NCI-H2171 treated with DMSO at 0.1 percent for 48 hours (cell line): Measurements from ENCODE around the gene ITPRIPL2.

Source experiments
- DNase-seq: peaks from one replicate; lab custom pipeline; 2025; lab: John Stamatoyannopoulos, UW

Gene ITPRIPL2

GRCh38 chr16:19119564-19119963, 5.8 kb downstream of the ITPRIPL2 start:
- no peak for DNase-seq

- DNase-seq = no peak
Measured at GRCh38 chr16:19123535-19124178, 9.9 kb downstream of the ITPRIPL2 start.

DNA sequence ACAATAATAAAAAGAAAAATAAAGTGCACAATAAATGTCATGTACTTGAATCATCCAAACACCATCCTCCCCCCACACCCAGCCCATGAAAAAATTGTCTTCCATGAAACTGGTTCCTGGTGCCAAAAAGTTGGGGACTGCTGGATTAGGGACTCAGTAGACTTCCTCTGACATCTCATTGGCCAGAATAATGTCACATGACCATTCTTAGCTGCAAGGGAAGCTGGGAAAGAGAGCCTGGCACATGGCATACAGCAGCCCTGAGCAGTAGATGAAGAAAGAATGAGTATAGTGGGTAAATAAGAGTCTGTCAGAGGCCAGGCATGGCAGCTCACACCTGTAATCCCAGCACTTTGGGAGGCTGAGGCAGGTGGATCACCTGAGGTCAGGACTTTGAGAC, 12.5 kb downstream of the ITPRIPL2 start:
- DNase-seq = no peak

GRCh38 chr16:19127205-19127604, 13.4 kb downstream of the ITPRIPL2 start:
- DNase-seq = no peak

GRCh38 chr16:19127674-19128131, 13.9 kb downstream of the ITPRIPL2 start:
- DNase-seq = no peak

- no peak for DNase-seq
Measured at GRCh38 chr16:19128454-19129200, 14.9 kb downstream of the ITPRIPL2 start.

DNA sequence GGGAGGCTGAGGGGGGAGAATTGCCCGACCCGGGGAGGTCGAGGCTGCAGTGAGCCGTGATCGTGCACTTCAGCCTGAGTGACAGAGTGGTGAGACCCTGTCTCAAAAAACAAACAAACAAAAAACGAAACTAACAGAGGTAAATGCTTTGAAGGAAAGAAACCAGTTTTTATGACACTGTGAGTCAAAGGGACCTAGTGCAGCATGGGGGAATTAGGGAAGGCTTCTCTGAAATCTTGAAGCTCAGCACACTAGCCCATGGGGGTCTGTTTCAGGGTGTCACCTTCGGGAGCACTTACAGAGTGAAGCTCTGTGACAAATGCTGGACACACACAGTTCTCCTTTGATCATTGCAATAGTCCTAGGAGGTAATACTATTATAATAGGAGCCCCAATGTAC, 16.6 kb downstream of the ITPRIPL2 start:
- DNase-seq = no peak

DNA sequence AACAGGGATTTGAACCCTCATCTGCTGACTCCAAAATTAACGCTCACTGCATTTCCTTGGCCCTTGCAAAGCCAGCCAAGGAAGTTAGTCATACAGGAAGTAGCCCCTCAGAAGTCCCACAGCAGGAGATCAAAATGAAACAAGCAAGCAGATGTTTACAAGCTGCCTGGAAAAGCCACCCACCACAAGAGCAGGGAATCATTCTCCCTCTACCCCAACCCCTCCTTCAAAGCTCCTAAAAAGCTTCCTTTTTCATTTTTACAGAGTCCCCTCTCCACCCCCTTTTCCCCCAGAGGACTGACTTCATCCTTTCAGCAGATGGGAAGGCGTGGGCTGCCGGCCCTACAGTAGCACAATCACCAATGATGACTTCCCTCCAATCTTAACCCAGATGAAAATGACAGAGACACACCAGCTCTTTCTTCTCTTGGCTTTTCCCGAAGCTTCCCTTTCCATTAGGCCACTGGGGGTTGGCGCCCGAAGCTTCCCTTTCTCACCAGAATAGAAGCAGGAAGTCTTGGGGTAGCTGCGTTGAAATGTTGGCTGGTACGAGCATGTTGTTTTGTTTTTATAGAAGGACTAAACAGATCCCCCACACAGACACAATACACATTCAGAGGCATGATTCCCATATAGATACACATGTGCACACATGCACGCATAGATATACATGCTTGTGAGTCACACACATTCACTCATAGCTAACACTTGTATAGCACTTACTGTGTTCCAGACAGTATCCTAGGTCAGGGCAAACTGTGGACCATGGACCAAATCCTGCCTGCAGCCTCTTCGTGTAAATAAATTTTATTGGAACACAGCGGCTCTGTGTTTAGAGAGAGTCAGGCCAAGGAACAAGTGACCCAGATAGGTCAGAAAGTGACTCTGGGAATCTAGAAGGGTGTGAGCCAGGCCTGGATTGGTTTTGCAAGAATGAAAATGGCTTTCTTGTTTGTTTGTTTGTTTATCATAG, 17.4 kb downstream of the ITPRIPL2 start:
- peak; percentile 50 for DNase-seq

GRCh38 chr16:19131825-19132218, 18.1 kb downstream of the ITPRIPL2 start:
- no peak for DNase-seq

GRCh38 chr16:19132255-19132654, 18.5 kb downstream of the ITPRIPL2 start:
- DNase-seq = no peak

- no peak for DNase-seq
Measured at GRCh38 chr16:19132898-19133297, 19.1 kb downstream of the ITPRIPL2 start.

GRCh38 chr16:19133600-19133999, 19.8 kb downstream of the ITPRIPL2 start:
- no peak for DNase-seq

DNA sequence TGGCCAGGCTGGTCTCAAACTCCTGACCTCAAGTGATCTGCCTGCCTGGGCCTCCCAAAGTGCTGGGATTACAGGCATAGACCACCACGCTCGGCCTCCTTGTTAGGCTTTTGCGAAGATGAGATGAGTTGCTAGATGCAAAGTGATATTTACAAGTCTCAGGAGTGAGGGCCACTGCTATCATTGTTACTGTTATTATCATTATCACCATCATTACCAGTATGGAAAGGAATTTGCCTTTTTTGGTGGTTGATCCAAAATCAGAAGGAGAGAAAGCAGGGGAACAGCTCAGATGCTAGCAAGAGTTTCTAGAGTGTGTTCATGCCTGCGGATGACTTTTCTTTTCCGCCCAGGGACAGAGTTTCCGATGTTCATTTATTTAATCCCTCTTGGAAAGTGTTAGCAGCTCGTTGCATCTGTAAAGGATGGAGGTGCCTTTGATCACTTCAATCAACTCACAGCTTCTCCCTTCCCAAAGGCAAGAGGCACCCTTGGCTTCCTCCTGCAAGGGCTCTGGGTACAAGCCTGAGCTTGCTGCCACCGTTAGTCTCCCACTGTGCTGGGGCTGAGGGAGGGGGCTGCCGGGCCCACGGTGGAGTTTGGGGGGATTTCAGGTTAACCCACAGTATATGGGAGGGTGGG, 21.6 kb downstream of the ITPRIPL2 start:
- DNase-seq = no peak

DNA sequence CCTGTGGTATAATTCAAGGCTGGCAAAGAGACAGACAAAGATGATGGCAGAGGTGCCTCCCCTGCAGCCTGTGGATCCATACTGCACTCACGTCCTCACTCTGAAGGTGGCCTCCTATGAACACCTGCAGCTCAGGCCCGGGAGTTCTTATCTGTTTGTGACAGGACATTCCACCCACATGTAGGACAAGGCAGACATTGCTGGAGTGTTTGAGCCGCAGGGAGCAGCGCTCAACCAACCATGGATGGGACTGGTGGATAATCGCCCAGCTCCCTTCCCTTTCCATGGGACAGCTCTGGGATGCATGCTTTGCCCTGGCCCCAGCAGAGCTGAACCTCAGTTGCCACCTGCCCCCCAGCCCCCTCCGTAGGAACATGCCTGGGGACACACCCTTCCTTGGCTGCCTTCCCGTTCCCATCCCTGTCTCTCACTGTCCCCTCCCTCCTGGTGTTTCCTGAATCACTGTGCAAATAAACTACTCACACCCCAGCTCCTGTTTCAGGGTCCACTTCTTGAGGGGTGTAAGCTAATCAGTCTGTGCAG, 22.2 kb downstream of the ITPRIPL2 start:
- DNase-seq = peak; percentile 18

DNA sequence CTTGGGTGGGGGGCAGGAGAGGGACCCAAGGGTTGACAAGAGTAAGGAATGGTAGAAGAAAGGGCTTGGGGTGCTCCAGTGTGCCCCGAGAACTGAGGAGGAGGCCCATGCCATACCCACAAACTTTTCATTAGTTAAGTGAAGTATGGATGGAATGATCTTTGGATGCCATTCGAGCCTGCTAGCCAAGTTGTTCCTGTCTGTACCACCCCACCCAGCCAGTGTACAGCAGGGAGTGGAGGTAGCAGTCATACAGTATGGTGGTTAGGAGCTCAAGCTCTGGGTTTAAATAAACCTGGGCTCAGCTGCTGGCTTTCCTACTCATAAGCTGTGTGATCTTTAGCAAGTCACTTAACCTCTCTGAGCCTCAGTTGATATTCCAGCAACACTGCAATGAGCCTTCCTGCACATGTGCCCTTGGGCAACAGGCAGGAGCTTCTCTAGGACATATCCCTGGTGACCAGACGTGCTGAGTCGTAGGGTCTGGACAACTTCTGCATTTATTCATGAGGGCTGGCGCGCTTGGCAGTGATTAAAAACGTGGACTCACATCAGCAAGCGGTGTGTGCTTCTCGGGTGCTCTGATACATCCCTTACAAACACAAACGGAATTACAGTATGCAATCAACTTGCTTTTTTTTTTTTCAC, 22.9 kb downstream of the ITPRIPL2 start:
- no peak for DNase-seq

DNA sequence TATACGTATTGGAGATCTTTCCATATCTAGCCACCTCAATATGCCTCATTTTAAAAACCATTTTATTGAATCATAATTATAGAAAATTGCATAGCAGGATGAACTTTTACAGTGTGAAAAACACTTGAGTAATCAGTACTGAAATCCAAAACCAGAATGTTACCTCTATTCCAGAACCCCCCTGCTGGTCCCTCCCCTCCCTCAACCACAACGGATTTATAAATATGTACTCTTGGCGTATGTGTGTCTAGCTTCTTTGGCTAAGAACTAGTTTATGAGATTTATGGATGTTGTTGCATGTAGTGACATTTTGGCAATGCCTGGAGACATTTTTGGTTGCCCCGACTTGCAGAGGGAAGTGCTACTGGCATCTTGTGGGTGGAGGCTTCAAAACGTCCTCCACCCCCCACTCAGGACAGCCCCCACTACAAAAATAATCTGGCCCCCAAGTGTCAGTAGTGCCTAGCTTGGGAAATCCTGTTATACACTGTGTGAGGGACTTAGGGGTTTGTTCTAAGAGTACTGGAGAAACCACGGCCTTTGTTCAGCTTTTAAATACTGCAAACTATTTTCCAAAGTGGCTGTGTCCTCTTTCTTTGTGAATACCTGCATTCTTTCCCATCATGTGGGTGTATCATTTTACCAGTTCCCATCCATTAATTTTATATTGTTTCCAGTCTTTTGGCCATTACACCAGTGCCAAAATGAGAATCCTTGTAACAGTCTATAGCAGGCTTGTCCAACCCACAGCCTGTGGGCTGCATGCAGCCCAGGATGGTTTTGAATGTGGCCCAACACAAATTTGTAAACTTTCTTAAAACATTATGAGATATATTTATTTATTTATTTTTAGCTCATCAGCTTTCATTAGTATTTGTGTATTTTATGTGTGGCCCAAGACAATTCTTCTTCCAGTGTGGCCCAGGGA, 23.7 kb downstream of the ITPRIPL2 start:
- DNase-seq = no peak

DNA sequence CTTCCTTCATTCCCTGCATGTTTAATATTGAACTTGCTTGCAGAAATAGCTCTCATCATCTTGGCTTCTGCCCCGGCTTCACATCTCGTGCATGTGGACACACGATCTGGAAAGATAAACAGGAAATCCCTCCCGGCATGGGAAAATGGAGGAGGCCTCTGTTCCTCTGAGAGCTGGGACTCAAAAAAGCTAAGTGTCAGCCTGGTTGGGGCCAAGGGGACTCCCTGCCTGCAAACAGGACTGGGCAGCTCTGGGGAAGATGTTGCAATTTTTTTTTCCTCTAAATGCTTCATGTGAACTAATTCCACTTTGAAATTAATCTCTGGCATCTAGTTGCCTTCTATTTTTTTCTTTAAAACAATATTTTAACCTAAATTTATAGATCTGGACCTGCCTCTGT, 24.8 kb downstream of the ITPRIPL2 start:
- DNase-seq = peak; percentile 55

DNA sequence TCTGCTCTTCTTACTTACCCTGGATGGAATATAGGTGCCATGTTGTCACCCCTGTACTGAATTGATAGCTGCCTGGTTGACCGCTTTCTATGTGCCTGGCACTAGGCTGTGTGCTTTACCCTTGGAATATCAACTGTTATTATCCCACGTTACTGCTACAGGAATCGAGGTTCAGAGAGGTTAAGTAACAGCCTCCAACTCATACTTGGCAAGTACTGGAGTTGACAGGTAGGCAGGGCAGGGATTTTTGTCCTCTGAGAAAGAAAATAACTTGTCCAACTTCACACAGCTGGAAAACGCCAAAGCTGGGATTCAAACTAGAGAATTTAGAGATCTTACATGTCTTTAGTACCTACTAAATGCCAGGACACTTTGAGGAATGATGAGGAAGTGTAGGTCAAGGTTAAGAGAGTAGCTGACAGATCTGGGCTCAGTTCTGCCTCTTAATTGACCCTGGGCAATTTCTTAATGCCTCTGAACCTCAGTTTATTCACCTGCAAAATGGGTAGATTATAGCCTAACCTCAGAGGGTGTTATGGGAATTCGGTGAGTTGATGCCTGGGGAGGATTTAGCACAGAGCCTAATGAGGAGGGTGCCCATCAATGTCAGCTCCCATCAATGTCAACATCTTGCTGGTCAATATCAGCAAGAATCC, 25.8 kb downstream of the ITPRIPL2 start:
- no peak for DNase-seq

DNA sequence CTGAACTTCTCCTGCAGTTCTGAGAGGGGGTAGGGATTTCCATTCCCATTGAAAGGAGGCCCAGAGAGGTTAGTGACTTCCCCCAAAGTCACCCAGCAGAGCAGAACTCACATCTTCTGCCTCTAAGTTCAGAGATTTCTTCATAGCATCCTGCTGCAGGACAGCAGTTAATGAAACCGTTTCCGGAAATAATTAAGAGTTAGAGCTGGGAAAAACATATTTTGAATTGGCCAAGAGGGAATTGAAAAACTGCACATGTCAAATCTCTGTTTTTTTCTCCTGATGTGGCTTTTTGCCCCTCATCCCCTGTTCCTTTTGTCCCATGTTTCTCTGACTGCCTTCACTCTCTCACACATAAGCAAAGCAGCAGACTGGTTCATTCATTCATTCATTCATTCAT, 26.6 kb downstream of the ITPRIPL2 start:
- no peak for DNase-seq
